ENCODE measurements around the gene GARIN3.

- TF ChIP-seq CTCF (IDR thresholded peaks at IDR 0.05; ENCODE audit: low read length) (no peak), EZH2 (IDR thresholded peaks at IDR 0.05; ENCODE audit: borderline replicate concordance, low read length) (no peak)
Measured at GRCh38 chr5:157214861-157215513, 48.9 kb upstream of the GARIN3 start.
